Measurements from ENCODE around the gene SLC7A9.

DNA sequence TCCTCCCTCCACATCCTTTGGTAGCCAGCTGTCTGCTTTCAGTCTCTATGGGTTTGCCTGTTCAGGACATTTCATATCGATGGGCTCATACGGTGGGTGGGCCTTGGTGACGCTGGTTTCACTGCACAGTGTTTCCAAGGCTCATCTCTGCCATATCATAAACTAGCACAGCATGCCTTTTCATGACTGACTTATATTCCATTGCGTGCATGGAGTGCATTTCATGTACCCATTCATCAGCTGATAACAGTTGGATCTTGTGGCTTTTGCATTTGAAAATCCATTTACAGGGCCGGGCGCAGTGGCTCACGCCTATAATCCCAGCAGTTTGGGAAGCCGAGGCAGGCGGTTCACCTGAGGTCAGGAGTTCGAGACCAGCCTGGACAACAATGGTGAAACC lies 80.1 kb downstream of the SLC7A9 start:
- TF ChIP-seq CTCF (IDR thresholded peaks at IDR 0.05) (no peak), POLR2A (IDR thresholded peaks at IDR 0.05) (no peak)
